ENCODE results near the gene FBN3. TPM values are rescaled to one million over a fixed set of nuclear protein-coding genes. Genes with fewer than 3 reads are reported as not detected.
"Not testable (repeated sequence)": the region's sequence is repeated elsewhere in the genome, so short reads cannot be mapped to it uniquely, and the experiment has no call there.

Gene FBN3
- total RNA-seq, 4 donors from 2014 or later: 0.04 to 2.1 TPM; not detected in 2

DNA sequence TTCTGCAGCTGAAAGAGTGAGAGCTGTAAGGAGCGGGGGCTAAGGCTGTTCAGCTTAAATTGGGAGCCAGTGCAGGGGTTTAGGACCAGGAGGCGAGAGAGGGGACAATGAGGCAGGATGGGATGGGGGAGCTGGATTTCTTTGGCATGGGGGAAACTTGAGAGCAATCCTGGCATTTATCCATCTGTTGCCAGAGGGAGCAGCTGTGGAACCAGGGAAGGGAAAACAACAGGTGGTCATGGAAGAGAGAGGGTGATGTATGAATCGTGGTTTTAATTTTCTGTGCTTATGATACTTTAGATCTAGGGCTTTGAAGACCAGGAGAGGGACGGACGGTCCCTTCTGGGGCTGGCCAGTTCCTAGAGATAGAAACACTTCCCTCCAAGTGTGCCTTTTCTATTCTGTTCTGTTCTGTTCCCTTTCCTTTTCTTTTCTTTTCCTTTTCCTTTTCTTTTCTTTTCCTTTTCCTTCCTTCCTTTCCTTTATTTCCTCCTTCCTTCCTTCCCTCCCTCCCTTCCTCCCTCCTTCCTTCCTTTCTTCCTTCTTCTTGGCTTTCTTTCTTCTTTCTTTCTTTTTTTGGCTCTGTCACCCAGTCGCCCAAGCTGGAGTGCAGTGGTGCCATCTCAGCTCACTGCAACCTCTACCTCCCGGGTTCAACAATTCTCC is 112.8 kb downstream of the FBN3 start:
- DNase-seq (ENCODE audit: low spot score in 2 of 2): no peak
- WGBS, 2 donors: 71 to 73% methylated on average over 7 of the region's 7 CpGs
- intact Hi-C loops (cut with DNase I; ENCODE audit: low total_unique reads): no loop called here
- H3K4me3 ChIP-seq (ENCODE audit: low read depth, poor library complexity, severe bottlenecking): no peak overlapping the region
- no peak for TF ChIP-seq CTCF (IDR thresholded peaks at IDR 0.05)
- TF ChIP-seq POLR2A (IDR thresholded peaks at IDR 0.05): no peak

DNA sequence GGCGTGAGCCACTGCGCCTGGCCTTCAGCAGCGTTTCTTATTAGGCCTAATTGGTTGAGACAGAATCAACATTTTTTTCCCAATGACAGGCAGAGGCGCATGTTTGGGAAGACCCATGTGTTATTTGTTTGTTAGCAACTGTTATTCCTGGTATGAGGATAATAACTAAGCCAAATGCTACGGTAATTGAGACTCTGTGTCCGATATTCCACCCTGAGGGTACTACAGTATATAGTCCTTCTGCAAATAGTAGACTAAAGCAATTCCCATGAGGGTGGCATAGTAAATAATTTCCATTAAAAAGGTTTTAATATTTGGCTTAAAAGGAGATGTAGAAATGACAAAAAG is 115.2 kb downstream of the FBN3 start:
- 70 to 82% methylated on average over 6 of the region's 6 CpGs for WGBS, 2 donors
- H3K4me3 ChIP-seq (ENCODE audit: low read depth, poor library complexity, severe bottlenecking): no peak overlapping the region
- intact Hi-C loops (cut with DNase I; ENCODE audit: low total_unique reads): no loop called here
- TF ChIP-seq POLR2A (IDR thresholded peaks at IDR 0.05): no peak
- no peak for TF ChIP-seq CTCF (IDR thresholded peaks at IDR 0.05)
- DNase-seq (ENCODE audit: low spot score in 2 of 2): no peak

DNA sequence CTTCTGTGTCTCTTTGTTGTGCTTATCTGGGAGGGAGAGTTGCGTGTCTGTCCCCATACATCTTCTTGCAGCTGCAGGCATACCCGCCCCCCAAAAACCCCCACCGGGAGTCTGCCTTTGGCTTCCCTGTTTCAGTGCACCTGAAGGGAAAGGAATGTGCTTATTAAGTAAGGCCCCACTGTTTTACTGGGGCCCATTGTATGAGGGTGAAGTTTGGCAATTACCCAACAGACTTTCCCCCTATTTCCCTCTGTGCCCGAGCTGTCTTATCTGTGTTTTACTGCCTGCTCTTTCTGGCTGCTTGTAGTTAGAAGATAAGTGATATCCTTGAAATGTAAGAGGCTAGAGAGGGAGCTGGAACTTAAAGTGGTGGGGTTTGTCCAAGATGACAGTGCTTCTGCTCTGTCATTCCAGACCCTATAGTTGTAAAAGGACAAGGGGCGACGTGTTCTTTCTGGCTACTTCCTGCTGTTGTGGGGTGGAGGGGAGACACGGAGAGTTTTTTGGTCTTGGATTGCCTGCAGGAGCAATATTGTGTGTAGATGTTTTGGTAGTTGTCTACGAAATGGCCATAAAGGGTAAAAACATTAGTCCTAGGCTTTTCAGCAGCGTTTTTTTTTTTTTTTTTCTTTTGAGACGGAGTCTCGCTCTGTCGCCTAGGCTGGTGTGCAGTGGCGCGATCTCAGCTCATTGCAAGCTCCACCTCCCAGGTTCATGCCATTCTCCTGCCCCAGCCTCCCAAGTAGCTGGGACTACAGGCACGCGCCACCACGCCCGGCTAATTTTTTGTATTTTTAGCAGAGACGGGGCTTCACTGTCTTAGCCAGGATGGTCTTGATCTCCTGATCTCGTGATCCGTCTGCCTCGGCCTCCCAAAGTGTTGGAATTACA is 115.9 kb downstream of the FBN3 start:
- 71 to 76% methylated on average over 21 to 22 of the region's 22 CpGs for WGBS, 2 donors
- DNase-seq (ENCODE audit: low spot score in 2 of 2); H3K4me3 ChIP-seq (ENCODE audit: low read depth, poor library complexity, severe bottlenecking); intact Hi-C loops (cut with DNase I; ENCODE audit: low total_unique reads): not testable (repeated sequence)

GRCh38 chr19:8030960-8031359 is 118.4 kb downstream of the FBN3 start:
- no peak for DNase-seq (ENCODE audit: low spot score in 2 of 2)
- intact Hi-C loops (cut with DNase I; ENCODE audit: low total_unique reads): no loop called here
- H3K4me3 ChIP-seq (ENCODE audit: low read depth, poor library complexity, severe bottlenecking): no peak overlapping the region
- TF ChIP-seq CTCF (IDR thresholded peaks at IDR 0.05): no peak
- TF ChIP-seq POLR2A (IDR thresholded peaks at IDR 0.05): no peak
- 78 to 83% methylated on average over 8 of the region's 8 CpGs for WGBS, 2 donors

- intact Hi-C loops (cut with DNase I; ENCODE audit: low total_unique reads): no loop called here
- WGBS, 2 donors: 50 to 54% methylated on average over 9 to 11 of the region's 12 CpGs
- TF ChIP-seq CTCF (IDR thresholded peaks at IDR 0.05): no peak
- no peak for TF ChIP-seq POLR2A (IDR thresholded peaks at IDR 0.05)
- DNase-seq (ENCODE audit: low spot score in 2 of 2): no peak
- H3K4me3 ChIP-seq (ENCODE audit: low read depth, poor library complexity, severe bottlenecking): no peak overlapping the region
Measured at GRCh38 chr19:8028951-8029491, 120.4 kb downstream of the FBN3 start.

GRCh38 chr19:8025316-8025715 is 124.1 kb downstream of the FBN3 start:
- no peak for DNase-seq (ENCODE audit: low spot score in 2 of 2)
- TF ChIP-seq POLR2A (IDR thresholded peaks at IDR 0.05): no peak
- TF ChIP-seq CTCF (IDR thresholded peaks at IDR 0.05): no peak
- H3K4me3 ChIP-seq (ENCODE audit: low read depth, poor library complexity, severe bottlenecking): no peak overlapping the region
- intact Hi-C loops (cut with DNase I; ENCODE audit: low total_unique reads): no loop called here
- 88 to 94% methylated on average over 5 of the region's 5 CpGs for WGBS, 2 donors

DNA sequence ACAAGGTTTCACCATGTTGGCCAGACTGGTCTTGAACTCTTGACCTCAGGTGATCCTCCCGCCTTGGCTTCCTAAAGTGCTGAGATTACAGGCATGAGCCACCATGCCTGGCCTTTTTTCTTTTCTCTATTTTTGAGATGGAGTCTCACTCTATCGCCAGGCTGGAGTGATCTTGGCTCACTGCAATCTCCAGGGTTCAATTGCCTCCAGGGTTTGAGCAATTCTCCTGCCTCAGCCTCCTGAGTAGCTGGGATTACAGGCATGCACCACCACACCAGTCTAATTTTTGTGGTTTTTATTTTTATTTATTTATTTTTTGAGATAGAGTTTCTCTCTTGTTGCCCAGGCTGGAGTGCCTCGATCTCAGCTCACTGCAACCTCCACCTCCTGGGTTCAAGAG is 125.1 kb downstream of the FBN3 start:
- DNase-seq (ENCODE audit: low spot score in 2 of 2); H3K4me3 ChIP-seq (ENCODE audit: low read depth, poor library complexity, severe bottlenecking); intact Hi-C loops (cut with DNase I; ENCODE audit: low total_unique reads): not testable (repeated sequence)
- WGBS, 2 donors: 93 to 99% methylated on average over 3 of the region's 3 CpGs

All from lower leg skin (tissue), 4 donors.